Frontal cortex (tissue), 4 donors: ENCODE results near the gene LINC01488. TPM values are rescaled to one million over a fixed set of nuclear protein-coding genes. Genes with fewer than 3 reads are reported as not detected.

Experiments
- DNase-seq, 2 donors: peaks; one replicate each; pipeline ENCODE4 v3.0.0; 2012; ENCODE audit warnings: low spot score in 2 of 2
- FAIRE-seq: peaks from 2 replicates; lab custom pipeline; 2012; peaks lifted over from hg19 to GRCh38; lab: Jason Lieb, UNC
- total RNA-seq: library from RNA; depleted of rRNA; stranded (reverse); fragments of >200 nt; gene quantifications from one replicate; pipeline ENCODE4 v1.2.3, GENCODE V29; 2014
- donor health status: control.
- donor health status: control.
- donor health status: control.

Gene LINC01488
- total RNA-seq, 1 donor from 2014 or later, result not detected

DNA sequence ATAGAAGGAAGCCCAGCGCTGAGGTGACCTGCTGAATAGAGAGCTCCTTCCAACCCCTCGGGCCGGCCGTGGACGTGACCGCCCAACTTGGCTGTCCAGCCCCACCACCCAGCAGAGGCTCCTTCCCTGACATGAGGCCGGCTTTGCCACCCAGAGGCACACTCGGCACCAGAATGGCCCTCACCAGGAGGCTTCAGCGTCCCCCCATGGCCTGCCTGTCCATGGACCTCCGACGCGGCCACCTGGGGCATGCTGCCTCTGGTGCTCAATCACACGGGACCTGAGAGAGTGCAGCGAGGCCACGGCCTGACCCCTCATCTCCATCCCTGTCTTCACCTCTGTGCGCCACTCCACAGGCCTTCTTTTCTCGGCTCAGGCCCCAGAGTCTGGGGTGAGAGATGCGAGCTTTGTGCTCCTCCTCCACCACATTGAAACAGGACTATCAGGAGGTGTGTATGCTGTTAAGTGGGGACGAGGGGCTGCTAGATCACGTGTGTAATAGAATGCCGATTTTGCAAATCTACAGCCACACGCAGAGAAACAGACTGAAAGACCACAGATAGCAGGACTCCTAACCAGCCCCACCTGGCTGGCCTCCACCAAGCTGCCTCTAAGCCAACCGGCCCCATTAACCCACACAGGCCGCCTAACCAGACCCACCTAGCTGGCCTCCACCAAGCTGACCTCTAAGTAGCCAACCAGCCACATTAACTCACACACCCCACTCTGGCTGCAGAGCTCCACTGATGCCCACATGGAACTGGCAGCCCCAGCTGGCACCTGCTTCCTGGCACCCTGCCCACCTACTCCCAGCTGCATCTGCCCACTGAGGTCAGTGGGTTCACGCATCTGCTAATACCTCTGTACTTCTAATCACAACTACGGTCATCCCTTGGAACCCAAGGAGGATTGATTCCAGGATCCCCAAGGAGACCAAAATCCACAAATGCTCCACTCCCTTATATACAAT lies 20.7 kb downstream of the LINC01488 start:
- FAIRE-seq (no peak), DNase-seq (no peak)

GRCh38 chr11:69504127-69504526 lies 22.7 kb downstream of the LINC01488 start:
- DNase-seq, result no peak
- no peak for FAIRE-seq

GRCh38 chr11:69504576-69505335 lies 23.3 kb downstream of the LINC01488 start:
- DNase-seq, result no peak
- no peak for FAIRE-seq

DNA sequence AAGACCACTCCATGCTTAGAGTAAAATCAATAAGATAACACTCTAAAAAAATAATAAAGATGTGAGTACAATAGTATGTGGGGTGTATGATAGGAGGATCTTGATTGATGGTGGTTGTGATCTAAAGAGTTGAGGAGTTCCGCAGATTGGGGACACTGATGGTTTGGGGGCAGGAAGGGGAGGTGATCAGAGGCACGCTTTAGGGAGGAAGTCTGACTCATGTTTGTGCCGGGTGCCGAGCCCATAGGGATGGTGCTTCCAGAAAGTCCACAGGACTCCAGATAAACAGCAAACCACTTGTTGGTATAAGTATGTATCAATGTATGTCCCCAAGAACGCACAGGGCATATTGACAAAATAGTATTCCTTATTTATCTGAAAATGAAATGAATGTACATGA lies 27.5 kb downstream of the LINC01488 start:
- no peak for FAIRE-seq
- no peak for DNase-seq

GRCh38 chr11:69509381-69509780 lies 27.9 kb downstream of the LINC01488 start:
- FAIRE-seq, result no peak
- DNase-seq, result no peak

- no peak for DNase-seq
- FAIRE-seq, result no peak
Measured at GRCh38 chr11:69509846-69510390, 28.5 kb downstream of the LINC01488 start.

GRCh38 chr11:69510471-69511357 lies 29.3 kb downstream of the LINC01488 start:
- FAIRE-seq, result no peak
- DNase-seq, result no peak

GRCh38 chr11:69511358-69512055 lies 30.0 kb downstream of the LINC01488 start:
- no peak for DNase-seq
- FAIRE-seq, result no peak

DNA sequence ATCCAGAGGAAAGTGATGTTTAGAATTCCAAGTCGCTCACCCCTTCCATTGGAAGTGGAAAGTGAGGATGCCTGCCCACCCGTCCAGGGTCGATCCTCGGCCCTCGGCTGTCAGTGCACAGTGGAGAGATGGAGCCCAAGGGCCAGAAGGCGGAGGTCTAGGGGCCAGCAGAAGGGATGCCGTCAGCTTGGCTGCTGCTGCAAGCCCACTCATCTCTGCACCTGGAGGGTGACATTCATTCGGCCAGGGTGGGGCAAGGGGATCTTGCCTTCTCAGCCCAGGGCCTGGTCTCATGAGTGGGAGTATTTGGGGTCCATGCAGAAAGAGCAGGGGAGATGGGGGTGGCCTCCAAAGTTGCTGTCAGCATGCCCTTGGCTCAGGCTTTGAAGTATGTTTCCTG lies 30.7 kb downstream of the LINC01488 start:
- DNase-seq (no peak), FAIRE-seq (no peak)

DNA sequence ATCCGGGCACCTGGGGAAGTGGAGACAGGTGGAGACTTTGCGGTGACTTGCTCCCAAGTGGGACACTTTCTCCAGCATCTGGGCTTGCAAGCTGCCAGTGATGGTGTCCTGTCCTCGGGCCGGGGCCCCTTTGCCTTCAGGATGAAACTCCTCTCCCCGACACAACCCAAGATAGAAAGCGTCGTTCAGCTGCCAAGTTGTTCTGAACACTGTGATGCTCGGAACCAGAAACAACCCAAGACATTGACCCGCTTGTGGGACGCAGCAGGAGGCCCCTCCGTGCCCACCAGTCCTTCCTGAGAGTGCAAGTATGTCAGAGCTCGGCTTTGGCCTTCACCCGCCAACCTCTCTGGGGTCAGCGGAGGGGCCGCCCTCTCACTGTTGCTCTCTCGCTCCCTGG lies 31.3 kb downstream of the LINC01488 start:
- no peak for FAIRE-seq
- DNase-seq, result no peak

DNA sequence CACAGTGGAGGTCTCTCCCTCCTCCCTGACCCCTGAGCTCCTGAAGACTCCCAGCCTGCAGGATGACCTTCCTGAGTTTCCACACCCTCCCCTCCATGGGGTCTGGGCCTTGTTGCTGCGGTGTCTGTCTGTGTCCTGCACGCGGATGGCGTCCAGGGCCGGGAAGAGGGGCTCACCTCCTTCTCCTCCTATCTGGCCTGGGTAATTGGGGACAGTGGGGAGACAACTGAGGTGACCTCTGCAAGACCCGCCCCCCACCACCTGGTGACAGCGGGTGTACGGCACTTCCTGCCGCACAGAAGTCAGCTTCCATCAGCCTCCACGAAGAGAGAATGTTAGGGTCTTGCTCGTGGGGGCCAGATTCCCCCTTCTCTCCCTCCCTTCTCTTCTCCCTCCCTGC lies 31.7 kb downstream of the LINC01488 start:
- DNase-seq (no peak), FAIRE-seq (no peak)

GRCh38 chr11:69513663-69514224 lies 32.3 kb downstream of the LINC01488 start:
- FAIRE-seq, result no peak
- DNase-seq, result no peak

DNA sequence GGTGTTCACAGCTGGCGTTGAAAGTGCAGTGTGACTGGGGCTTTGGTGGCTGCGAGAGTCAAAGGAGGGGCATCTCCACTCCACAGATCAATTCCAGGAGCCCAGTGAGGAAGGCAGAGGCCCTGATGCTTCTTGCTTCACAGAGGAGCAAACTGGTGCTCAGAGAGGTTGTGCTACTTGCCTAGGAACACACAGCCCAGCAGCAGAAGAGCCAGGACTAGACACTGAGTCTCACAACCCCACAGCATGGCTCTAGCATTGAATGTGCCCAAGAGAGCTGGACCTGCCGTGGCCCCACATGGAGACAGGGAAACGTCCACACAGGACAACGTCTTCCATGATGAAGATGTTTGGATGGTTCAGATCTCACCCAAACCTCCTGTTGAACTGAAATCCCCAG lies 33.3 kb downstream of the LINC01488 start:
- no peak for DNase-seq
- no peak for FAIRE-seq

DNA sequence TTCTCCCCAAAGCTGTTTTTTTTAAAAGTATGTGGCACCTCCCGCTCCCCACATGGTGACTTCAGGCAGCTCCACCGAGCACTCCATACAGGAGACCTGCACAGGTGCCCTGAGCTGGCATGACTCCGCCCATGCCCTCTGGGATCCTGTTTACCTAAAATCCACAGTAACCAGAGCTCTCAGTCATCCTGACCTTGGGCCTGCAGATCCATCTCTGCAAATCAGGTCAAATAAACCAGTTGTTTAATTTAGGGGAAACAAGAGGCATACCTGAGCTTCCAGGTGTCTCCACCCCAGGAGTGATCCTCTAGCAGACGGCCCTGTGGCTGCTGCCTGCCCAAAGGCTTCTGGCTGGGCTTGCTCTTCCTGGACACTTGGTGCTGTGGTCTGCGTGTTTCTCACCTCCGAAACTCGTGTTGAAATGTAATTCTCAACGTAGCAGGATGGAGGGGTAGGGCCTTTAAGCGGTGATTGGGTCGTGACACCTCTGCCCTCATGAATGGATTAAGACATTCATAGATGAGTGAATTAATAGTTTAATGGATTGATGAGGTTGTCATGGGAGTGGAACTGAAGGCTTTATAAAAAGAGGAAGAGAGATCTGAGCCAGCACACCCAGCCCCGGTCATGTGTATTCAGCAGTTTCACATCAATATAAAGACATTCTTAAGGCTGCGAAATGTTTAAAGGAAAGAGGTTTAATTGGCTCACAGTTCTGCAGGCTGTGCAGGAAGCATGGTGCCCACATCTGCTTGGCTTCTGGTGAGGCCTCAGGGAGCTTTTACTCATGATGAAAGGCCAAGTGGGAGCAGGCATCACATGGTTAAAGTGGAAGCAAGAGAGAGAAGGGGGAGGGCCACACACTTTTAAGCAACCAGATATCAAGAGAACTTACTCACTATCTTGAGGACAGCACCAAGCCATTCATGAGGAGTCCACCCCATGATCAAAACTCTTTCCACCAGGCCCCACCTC lies 34.1 kb downstream of the LINC01488 start:
- DNase-seq (no peak), FAIRE-seq (no peak)

- no peak for DNase-seq
- FAIRE-seq, result no peak
Measured at GRCh38 chr11:69516526-69516925, 35.1 kb downstream of the LINC01488 start.

- DNase-seq (no peak), FAIRE-seq (no peak)
Measured at GRCh38 chr11:69518081-69518950, 36.9 kb downstream of the LINC01488 start.
